ENCODE data around the gene C17orf107. TPM values are rescaled to one million over a fixed set of nuclear protein-coding genes. Genes with fewer than 3 reads are reported as not detected.

Gene C17orf107
- total RNA-seq, 2 experiments from 2014 or later: 3.0 to 3.6 TPM

DNA sequence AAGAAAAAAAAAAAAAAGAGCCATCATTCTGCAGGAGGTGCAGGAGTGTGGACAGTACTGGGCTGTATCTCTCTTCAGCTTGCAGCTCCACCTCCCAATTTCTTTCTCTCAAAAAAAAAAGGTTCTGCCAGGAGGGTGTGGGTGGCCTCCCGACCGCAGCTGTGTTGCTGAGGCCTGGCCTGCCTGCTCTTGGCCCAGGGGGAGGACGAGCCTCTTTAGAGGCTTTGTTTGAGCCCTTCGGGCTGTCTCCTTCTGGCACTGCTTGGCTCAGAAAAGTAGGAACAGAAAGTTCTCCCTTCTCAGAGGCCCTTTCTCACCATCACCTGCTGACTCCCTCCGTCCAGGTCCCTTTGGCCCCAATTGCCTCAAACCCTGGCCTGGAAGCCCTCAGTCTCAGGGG lies 22.2 kb upstream of the C17orf107 start:
- CTCF ChIA-PET: no interaction called here

DNA sequence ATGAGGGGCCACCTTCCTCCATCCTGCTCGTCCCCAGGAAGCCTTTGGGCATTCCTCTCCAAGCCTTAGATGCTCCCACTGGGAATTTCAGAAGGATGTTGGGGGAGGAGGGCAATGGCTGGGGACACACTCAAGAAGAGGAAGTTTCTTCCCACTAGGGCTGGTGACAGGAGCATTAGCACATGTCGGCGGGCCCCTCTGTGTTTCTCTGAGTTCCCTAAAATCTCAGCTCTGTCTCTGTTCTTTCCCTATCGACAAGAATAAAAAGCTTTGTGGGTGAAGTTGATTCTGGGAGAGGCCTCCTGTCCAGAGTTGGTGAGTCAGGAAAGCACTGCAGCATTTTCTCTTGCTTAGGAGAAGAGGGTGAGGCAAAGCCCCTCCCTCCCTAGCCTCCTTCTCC lies 19.7 kb upstream of the C17orf107 start:
- TF ChIP-seq, protein P1, sequence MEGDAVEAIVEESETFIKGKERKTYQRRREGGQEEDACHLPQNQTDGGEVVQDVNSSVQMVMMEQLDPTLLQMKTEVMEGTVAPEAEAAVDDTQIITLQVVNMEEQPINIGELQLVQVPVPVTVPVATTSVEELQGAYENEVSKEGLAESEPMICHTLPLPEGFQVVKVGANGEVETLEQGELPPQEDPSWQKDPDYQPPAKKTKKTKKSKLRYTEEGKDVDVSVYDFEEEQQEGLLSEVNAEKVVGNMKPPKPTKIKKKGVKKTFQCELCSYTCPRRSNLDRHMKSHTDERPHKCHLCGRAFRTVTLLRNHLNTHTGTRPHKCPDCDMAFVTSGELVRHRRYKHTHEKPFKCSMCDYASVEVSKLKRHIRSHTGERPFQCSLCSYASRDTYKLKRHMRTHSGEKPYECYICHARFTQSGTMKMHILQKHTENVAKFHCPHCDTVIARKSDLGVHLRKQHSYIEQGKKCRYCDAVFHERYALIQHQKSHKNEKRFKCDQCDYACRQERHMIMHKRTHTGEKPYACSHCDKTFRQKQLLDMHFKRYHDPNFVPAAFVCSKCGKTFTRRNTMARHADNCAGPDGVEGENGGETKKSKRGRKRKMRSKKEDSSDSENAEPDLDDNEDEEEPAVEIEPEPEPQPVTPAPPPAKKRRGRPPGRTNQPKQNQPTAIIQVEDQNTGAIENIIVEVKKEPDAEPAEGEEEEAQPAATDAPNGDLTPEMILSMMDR (IDR thresholded peaks at IDR 0.05): no peak
- Mint-ChIP-seq H3K9me3 (no peaks in the 10 kb centered on the region), H3K4me3 (no peak overlapping the region), H3K27ac (no peak overlapping the region), H3K27me3 (no peaks in the 10 kb centered on the region), H3K4me1 (ENCODE audit: low read depth) (no peaks in the 10 kb centered on the region), H3K36me3 (ENCODE audit: low read depth) (peaks cover 2% of the 10 kb centered on the region)
- CTCF ChIA-PET: interaction anchor here (1.1 kb wide), 1 partner anchor 9 kb away, joined by 3 read pairs; no protein-coding TSS in a partner anchor
- intact Hi-C loops (cut with micrococcal nuclease): no loop called here
- ATAC-seq (no peak), DNase-seq (no peak)
- POLR2A ChIA-PET: no interaction called here

More for the DNA sequence above, 22.2 kb upstream of the C17orf107 start:
- DNase-seq (no peak), ATAC-seq (no peak)
- TF ChIP-seq, protein P1 (IDR thresholded peaks at IDR 0.05): no peak
- no peak overlapping the region for H3K4me3 Mint-ChIP-seq
- POLR2A ChIA-PET: no interaction called here
- H3K27me3 Mint-ChIP-seq: no peaks in the 10 kb centered on the region
- H3K4me1 Mint-ChIP-seq (ENCODE audit: low read depth): no peaks in the 10 kb centered on the region
- H3K27ac Mint-ChIP-seq: no peak overlapping the region
- no peaks in the 10 kb centered on the region for H3K9me3 Mint-ChIP-seq
- intact Hi-C loops (cut with micrococcal nuclease): no loop called here
- H3K36me3 Mint-ChIP-seq (ENCODE audit: low read depth): peaks cover 4% of the 10 kb centered on the region

DNA sequence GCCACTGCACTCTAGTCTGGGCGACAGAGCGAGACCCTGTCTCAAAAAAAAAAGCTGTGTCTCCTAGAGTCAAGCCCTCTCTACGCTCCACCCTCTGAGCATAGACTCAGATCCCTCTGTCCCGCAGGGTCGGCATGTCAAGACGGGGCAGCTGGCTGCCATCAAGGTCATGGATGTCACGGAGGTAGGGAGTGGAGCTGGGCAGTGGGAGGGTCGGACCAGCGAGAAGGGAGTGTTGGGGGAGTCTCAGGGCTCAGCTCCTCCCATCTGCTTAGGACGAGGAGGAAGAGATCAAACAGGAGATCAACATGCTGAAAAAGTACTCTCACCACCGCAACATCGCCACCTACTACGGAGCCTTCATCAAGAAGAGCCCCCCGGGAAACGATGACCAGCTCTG lies 18.5 kb upstream of the C17orf107 start:
- POLR2A ChIA-PET: interaction anchor here (0.9 kb wide), 1 partner anchor 13 kb away, joined by 3 read pairs; no protein-coding TSS in a partner anchor
- no peak overlapping the region for H3K27ac Mint-ChIP-seq

DNA sequence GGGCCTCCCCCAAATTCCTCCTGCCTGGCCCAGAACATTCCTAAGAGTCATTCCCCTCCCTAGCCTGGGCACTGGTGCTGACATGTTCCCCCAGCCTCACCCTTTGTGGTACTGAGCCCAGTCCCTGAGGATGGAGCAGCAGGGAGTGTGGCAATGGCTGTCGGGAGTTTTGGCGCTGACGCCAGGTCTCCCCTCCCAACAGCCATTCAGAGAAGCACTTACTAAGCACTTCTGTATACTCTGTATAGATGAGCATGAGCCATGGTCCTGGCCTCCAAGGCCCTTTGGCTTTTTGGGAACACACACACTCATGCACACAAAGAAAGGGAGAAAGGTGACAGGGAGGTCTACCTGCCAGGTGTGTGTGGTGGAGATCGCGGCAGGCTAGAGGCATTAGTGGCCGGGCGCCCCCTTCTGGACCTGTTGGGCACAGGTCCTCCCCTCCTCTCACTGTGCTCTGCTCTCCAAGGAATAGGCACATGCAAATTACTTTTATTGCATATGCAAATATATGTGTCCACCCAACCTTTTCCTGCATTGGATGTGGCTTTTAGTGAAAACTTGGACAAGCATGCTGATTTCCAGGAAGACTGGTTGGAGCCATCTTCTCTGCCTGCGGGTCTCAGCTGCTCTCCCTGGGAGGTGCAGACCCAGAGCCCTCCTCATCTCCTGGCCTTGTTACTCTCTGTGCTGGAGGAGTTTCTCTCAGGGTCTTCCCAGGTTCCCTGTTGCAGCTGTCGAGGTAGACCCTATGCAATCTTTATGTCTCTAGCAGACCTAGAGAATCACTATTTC lies 17.4 kb upstream of the C17orf107 start:
- CTCF ChIA-PET: interaction anchor here (0.6 to 1.8 kb wide), 15 partner anchors 18 to 315 kb away, joined by 3 to 7 read pairs (median 3); partner anchors contain the start of gene VMO1
- TF ChIP-seq, protein P1 (IDR thresholded peaks at IDR 0.05): peak; percentile 94
- DNase-seq: peak; percentile 79
- intact Hi-C loops (cut with micrococcal nuclease): loop anchor here (5.0 kb wide), 1 partner anchor 95 kb away; the partner anchor contains the start of genes GLTPD2 and VMO1
- Mint-ChIP-seq H3K4me1 (ENCODE audit: low read depth) (no peaks in the 10 kb centered on the region), H3K4me3 (no peak overlapping the region), H3K9me3 (no peaks in the 10 kb centered on the region), H3K27ac (no peak overlapping the region), H3K36me3 (ENCODE audit: low read depth) (peaks cover 9% of the 10 kb centered on the region), H3K27me3 (no peaks in the 10 kb centered on the region)
- peak; percentile 94 for ATAC-seq
- POLR2A ChIA-PET: no interaction called here

More for the DNA sequence above, 18.5 kb upstream of the C17orf107 start:
- intact Hi-C loops (cut with micrococcal nuclease): loop anchor here (5.0 kb wide), 1 partner anchor 94 kb away; the partner anchor contains the start of genes GLTPD2 and VMO1
- ATAC-seq: no peak
- no peak overlapping the region for H3K4me3 Mint-ChIP-seq
- H3K27me3 Mint-ChIP-seq: no peaks in the 10 kb centered on the region
- TF ChIP-seq, protein P1 (IDR thresholded peaks at IDR 0.05): no peak
- CTCF ChIA-PET: interaction anchor here (0.7 to 1.6 kb wide), 7 partner anchors 42 to 314 kb away, joined by 3 to 7 read pairs (median 3); no protein-coding TSS in a partner anchor
- no peaks in the 10 kb centered on the region for H3K9me3 Mint-ChIP-seq
- H3K4me1 Mint-ChIP-seq (ENCODE audit: low read depth): no peaks in the 10 kb centered on the region
- no peak for DNase-seq
- peaks cover 8% of the 10 kb centered on the region for H3K36me3 Mint-ChIP-seq (ENCODE audit: low read depth)

DNA sequence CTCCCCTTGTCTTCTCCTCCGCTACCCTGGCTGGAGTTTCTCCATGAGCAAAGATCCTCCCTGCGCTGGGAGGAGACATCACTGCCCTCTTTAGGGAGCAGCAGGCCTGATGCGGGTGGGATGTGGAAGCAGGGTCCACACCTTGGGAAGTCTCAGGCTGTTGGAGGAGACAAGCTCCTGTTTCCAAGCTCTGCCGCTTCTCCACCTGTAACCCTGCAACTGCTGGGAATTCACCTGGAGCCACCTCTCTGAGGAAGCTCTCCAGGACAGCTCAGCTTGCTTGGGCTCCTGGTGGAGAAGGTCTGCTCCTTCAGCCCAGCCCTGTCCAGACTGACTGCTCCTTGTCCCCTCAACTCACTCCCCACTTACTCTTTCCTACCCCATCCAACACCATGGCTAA lies 14.8 kb upstream of the C17orf107 start:
- Mint-ChIP-seq H3K27me3 (no peaks in the 10 kb centered on the region), H3K4me1 (ENCODE audit: low read depth) (no peaks in the 10 kb centered on the region), H3K9me3 (no peaks in the 10 kb centered on the region), H3K4me3 (no peak overlapping the region), H3K27ac (no peak overlapping the region), H3K36me3 (ENCODE audit: low read depth) (peaks cover 11% of the 10 kb centered on the region)
- no peak for DNase-seq
- ChIA-PET POLR2A (interaction anchor here (0.8 kb wide), 1 partner anchor 14 kb away, joined by 3 read pairs; no protein-coding TSS in a partner anchor), CTCF (interaction anchor here (0.8 to 1.1 kb wide), 2 partner anchors 15 to 98 kb away, joined by 3 read pairs; partner anchors contain the start of gene C17orf107)
- ATAC-seq: no peak
- intact Hi-C loops (cut with micrococcal nuclease): loop anchor here (5.0 kb wide), 1 partner anchor 97 kb away; the partner anchor contains the start of genes GLTPD2 and VMO1
- TF ChIP-seq, protein P1 (IDR thresholded peaks at IDR 0.05): no peak
